Endothelial cell of umbilical vein (primary cell): ENCODE measurements around the gene PPFIBP1. TPM values are rescaled to one million over a fixed set of nuclear protein-coding genes. Genes with fewer than 3 reads are reported as not detected.
A peak's percentile ranks its signal among the peaks of the same experiment; 100 is the strongest.

ENCODE experiments used
- BruUV-seq: library from RNA; stranded (reverse); fragments of 400-500 nt; replicated peaks from 2 replicates; lab custom pipeline; 2021; lab: Mats Ljungman, UMichigan
- CTCF ChIA-PET: fragments of 300-600, 350-600 bp; sonication (Branson Sonifier 250); formaldehyde crosslinking; loops from one replicate; lab custom pipeline; 2021; ENCODE audit warnings: antibody characterized with exemption, inconsistent platforms; lab: Charles Lee
- POLR2A ChIA-PET: fragments of 300-600, 350-600 bp; sonication (Branson Sonifier 250); formaldehyde crosslinking; loops from one replicate; lab custom pipeline; 2021; ENCODE audit warnings: antibody characterized with exemption, inconsistent platforms; lab: Charles Lee
- DNase-seq: peaks from one replicate; pipeline ENCODE4 v3.0.0-alpha.2; 2011; ENCODE audit warnings: low read depth, low spot score
- FAIRE-seq: peaks from 2 replicates; lab custom pipeline; 2011; peaks lifted over from hg19 to GRCh38; lab: Jason Lieb, UNC
- H2AFZ ChIP-seq: 2 replicates; pipeline ENCODE4 v1.6.0; 2012; ENCODE audit warnings: low read depth, low read length, control low read depth, inconsistent platforms
- H3K27ac ChIP-seq: 2 replicates; pipeline ENCODE4 v1.5.1; 2011; ENCODE audit warnings: low read depth, mild to moderate bottlenecking, control low read depth, low read length, moderate library complexity; ENCODE audit not compliant: insufficient read depth
- H3K27me3 ChIP-seq, 2 experiments: 2 replicates each; pipeline versions ENCODE4 v1.6.0 to v1.6.1; 2011; ENCODE audit warnings: low read length in 2 of 2, mixed read lengths in 1 of 2; ENCODE audit not compliant: control insufficient read depth in 2 of 2, insufficient read depth in 2 of 2
- H3K36me3 ChIP-seq, 2 experiments: 2 replicates in 1 of 2; 3 replicates in 1 of 2; pipeline ENCODE4 v1.5.1; 2011; ENCODE audit warnings: low read length in 2 of 2, mild to moderate bottlenecking in 1 of 2, moderate library complexity in 1 of 2; ENCODE audit not compliant: control insufficient read depth in 2 of 2, insufficient read depth in 2 of 2; ENCODE audit errors: extremely low read depth in 1 of 2
- H3K4me1 ChIP-seq: 3 replicates; pipeline ENCODE4 v1.5.1; 2011; ENCODE audit warnings: mild to moderate bottlenecking, low read length; ENCODE audit not compliant: control insufficient read depth, insufficient read depth; ENCODE audit errors: extremely low read depth
- H3K4me2 ChIP-seq: 2 replicates; pipeline ENCODE4 v1.6.1; 2011; ENCODE audit warnings: low read length, control low read depth, mixed read lengths; ENCODE audit not compliant: insufficient read depth
- H3K4me3 ChIP-seq, 3 experiments: fragments of 200-600 bp in 1 of 3; sonication (generic), shearing (Covaris generic) in 1 of 3; replicated peaks in 1 of 3; 2 replicates each; pipeline ENCODE4 v1.5.1; 2011 to 2016; ENCODE audit warnings: control low read depth in 3 of 3, low read length in 3 of 3, mild to moderate bottlenecking in 2 of 3, inconsistent platforms in 1 of 3, low read depth in 1 of 3, moderate library complexity in 1 of 3; ENCODE audit not compliant: insufficient read depth in 1 of 3
- H3K79me2 ChIP-seq: 2 replicates; pipeline ENCODE4 v1.6.0; 2012; ENCODE audit warnings: low read length, inconsistent platforms; ENCODE audit not compliant: control insufficient read depth, insufficient read depth
- H3K9ac ChIP-seq: replicated peaks from 2 replicates; pipeline ENCODE3; 2011; ENCODE audit warnings: low read length, control low read depth; ENCODE audit not compliant: insufficient read depth; ENCODE audit errors: extremely low read depth
- H3K9me1 ChIP-seq: replicated peaks from 3 replicates; pipeline ENCODE4 v1.6.0; 2011; ENCODE audit warnings: mild to moderate bottlenecking, low read length; ENCODE audit not compliant: control insufficient read depth, insufficient read depth; ENCODE audit errors: extremely low read depth
- H3K9me3 ChIP-seq: replicated peaks from 2 replicates; pipeline ENCODE4 v1.5.1; 2012; ENCODE audit warnings: low read length, inconsistent platforms; ENCODE audit not compliant: control insufficient read depth, insufficient read depth
- H4K20me1 ChIP-seq: replicated peaks from 2 replicates; pipeline ENCODE3; 2011; ENCODE audit warnings: mild to moderate bottlenecking, low read length; ENCODE audit not compliant: control insufficient read depth, insufficient read depth; ENCODE audit errors: extremely low read depth
- CTCF ChIP-seq, 2 donors: IDR thresholded peaks; 1 replicate in 1 of 2; 2 replicates in 1 of 2; pipeline ENCODE4 v1.5.1; 2011; ENCODE audit warnings: low read length in 2 of 2, mild to moderate bottlenecking in 2 of 2, moderate library complexity in 2 of 2, control low read depth in 1 of 2, inconsistent platforms in 1 of 2, low read depth in 1 of 2; ENCODE audit not compliant: insufficient read depth in 1 of 2; ENCODE audit errors: extremely low read depth in 1 of 2
- EZH2 ChIP-seq: IDR thresholded peaks from 2 replicates; pipeline ENCODE4 v1.6.1; 2012; ENCODE audit warnings: borderline replicate concordance, low read depth, mild to moderate bottlenecking, moderate library complexity, low read length, inconsistent platforms; ENCODE audit not compliant: severe bottlenecking
- FOS ChIP-seq: IDR thresholded peaks from 2 replicates; pipeline ENCODE4 v1.6.1; 2011; ENCODE audit warnings: mild to moderate bottlenecking, low read length, moderate library complexity, borderline replicate concordance; ENCODE audit not compliant: insufficient read depth
- GATA2 ChIP-seq: IDR thresholded peaks from 2 replicates; pipeline ENCODE4 v1.7.0; 2011; ENCODE audit warnings: low read depth, mild to moderate bottlenecking, moderate library complexity, mixed read lengths, low read length; ENCODE audit not compliant: insufficient read length, insufficient read depth
- JUN ChIP-seq: IDR thresholded peaks from 2 replicates; pipeline ENCODE4 v1.6.1; 2011; ENCODE audit warnings: borderline replicate concordance, low read depth; ENCODE audit not compliant: insufficient read length, insufficient read depth
- MYC ChIP-seq: IDR thresholded peaks from one replicate; pipeline ENCODE4 v1.6.1; 2011; ENCODE audit warnings: mild to moderate bottlenecking, low read depth, low read length
- POLR2A ChIP-seq: IDR thresholded peaks from 2 replicates; pipeline ENCODE4 v1.6.1; 2012; ENCODE audit warnings: low read depth, mild to moderate bottlenecking, control low read depth, low read length
- POLR2AphosphoS5 ChIP-seq: IDR thresholded peaks from 2 replicates; pipeline ENCODE4 v1.6.1; 2012; ENCODE audit warnings: low read depth, mild to moderate bottlenecking, control low read depth, low read length, moderate library complexity; ENCODE audit not compliant: insufficient read depth
- dilution Hi-C: fragments of 300-500 bp; cut with MboI; formaldehyde crosslinking; loops from one replicate; pipeline ENCODE4 v1.15.0; 2019; ENCODE audit warnings: low sequenced_read_pairs; ENCODE audit not compliant: extremely low pct_ligation_motif_present
- intact Hi-C: fragments of 100-400 bp; cut with micrococcal nuclease; formaldehyde crosslinking; loops from one replicate; pipeline ENCODE4 v1.10.0; 2022
- polyA plus RNA-seq, 4 experiments: library from polyadenylated mRNA; depleted of rRNA in 3 of 4; stranded (reverse) in 3 of 4; unstranded in 1 of 4; fragments of >200 nt; gene quantifications; 2 replicates each; pipeline versions ENCODE4 v1.2.1 to v1.2.3, GENCODE V29; 2011 to 2012; ENCODE audit warnings: missing spikeins in 1 of 4
- total RNA-seq: library from RNA; stranded (reverse); gene quantifications from 2 replicates; pipeline ENCODE4 v1.2.3, GENCODE V29; 2021
- TF ChIP-seq, protein P1 (sequence below): IDR thresholded peaks from 2 replicates; pipeline ENCODE4 v1.6.1; 2011; ENCODE audit not compliant: insufficient read depth, insufficient read length

Gene PPFIBP1
- total and polyA plus RNA-seq, 2 donors (not counting 3 experiments of a cell fraction or from before 2014, with no cell fraction given): 45.5 to 154 TPM

- BruUV-seq: no TSS peak
- H4K20me1 ChIP-seq: no peaks in the 10 kb centered on the region
- DNase-seq (no peak), FAIRE-seq (no peak)
- H3K27ac ChIP-seq: no peak overlapping the region
- POLR2A ChIA-PET: no interaction called here
- H3K9me3 ChIP-seq: no peaks in the 10 kb centered on the region
- intact Hi-C loops (loop anchor here (2.0 kb wide), 1 partner anchor 21 kb away; no protein-coding TSS in a partner anchor), dilution Hi-C loops (no loop called here)
- H3K36me3 ChIP-seq: no peaks in the 10 kb centered on the region
- no peaks in the 10 kb centered on the region for H3K27me3 ChIP-seq
- no peak overlapping the region for H2AFZ ChIP-seq
- H3K9ac ChIP-seq: no peak overlapping the region
- TF ChIP-seq POLR2AphosphoS5: no peak
- TF ChIP-seq GATA2: no peak
- TF ChIP-seq JUN: no peak
- TF ChIP-seq CTCF (IDR thresholded peaks at IDR 0.05; ENCODE audit: extremely low read depth in 1 of 2, insufficient read depth in 1 of 2, low read depth in 1 of 2, low read length in 2 of 2): no peak
- TF ChIP-seq POLR2A: no peak
- no peak for TF ChIP-seq FOS
- TF ChIP-seq, protein P1, sequence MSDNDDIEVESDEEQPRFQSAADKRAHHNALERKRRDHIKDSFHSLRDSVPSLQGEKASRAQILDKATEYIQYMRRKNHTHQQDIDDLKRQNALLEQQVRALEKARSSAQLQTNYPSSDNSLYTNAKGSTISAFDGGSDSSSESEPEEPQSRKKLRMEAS: no peak
- no peak for TF ChIP-seq EZH2
- no peak for TF ChIP-seq MYC
- H3K79me2 ChIP-seq: peaks cover 91% of the 10 kb centered on the region
- H3K4me1 ChIP-seq: peaks cover 85% of the 10 kb centered on the region
- H3K4me2 ChIP-seq: peak overlapping the region; percentile 89
- CTCF ChIA-PET: interaction anchor here (3.1 kb wide), 1 partner anchor 30 kb away, joined by 18 read pairs; the partner anchor contains the start of gene PPFIBP1
- no peak overlapping the region for H3K4me3 ChIP-seq
- H3K9me1 ChIP-seq: no peaks in the 10 kb centered on the region
These were observed 29.9 kb downstream of the PPFIBP1 start for GRCh38 chr12:27553941-27554340.
